Hematopoietic multipotent progenitor cell treated with erythropoietin and hydrocortisone succinate and interleukin-3 and kit ligand, for 8 days (in vitro differentiated cells): ENCODE data around the gene PIKFYVE.
"Not testable (repeated sequence)": the region's sequence is repeated elsewhere in the genome, so short reads cannot be mapped to it uniquely, and the experiment has no call there.

Experiments used
- DNase-seq: peaks from one replicate; pipeline ENCODE4 v3.0.0-alpha.2; 2015

Gene PIKFYVE, protein sequence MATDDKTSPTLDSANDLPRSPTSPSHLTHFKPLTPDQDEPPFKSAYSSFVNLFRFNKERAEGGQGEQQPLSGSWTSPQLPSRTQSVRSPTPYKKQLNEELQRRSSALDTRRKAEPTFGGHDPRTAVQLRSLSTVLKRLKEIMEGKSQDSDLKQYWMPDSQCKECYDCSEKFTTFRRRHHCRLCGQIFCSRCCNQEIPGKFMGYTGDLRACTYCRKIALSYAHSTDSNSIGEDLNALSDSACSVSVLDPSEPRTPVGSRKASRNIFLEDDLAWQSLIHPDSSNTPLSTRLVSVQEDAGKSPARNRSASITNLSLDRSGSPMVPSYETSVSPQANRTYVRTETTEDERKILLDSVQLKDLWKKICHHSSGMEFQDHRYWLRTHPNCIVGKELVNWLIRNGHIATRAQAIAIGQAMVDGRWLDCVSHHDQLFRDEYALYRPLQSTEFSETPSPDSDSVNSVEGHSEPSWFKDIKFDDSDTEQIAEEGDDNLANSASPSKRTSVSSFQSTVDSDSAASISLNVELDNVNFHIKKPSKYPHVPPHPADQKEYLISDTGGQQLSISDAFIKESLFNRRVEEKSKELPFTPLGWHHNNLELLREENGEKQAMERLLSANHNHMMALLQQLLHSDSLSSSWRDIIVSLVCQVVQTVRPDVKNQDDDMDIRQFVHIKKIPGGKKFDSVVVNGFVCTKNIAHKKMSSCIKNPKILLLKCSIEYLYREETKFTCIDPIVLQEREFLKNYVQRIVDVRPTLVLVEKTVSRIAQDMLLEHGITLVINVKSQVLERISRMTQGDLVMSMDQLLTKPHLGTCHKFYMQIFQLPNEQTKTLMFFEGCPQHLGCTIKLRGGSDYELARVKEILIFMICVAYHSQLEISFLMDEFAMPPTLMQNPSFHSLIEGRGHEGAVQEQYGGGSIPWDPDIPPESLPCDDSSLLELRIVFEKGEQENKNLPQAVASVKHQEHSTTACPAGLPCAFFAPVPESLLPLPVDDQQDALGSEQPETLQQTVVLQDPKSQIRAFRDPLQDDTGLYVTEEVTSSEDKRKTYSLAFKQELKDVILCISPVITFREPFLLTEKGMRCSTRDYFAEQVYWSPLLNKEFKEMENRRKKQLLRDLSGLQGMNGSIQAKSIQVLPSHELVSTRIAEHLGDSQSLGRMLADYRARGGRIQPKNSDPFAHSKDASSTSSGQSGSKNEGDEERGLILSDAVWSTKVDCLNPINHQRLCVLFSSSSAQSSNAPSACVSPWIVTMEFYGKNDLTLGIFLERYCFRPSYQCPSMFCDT (N-terminal part only)

DNA sequence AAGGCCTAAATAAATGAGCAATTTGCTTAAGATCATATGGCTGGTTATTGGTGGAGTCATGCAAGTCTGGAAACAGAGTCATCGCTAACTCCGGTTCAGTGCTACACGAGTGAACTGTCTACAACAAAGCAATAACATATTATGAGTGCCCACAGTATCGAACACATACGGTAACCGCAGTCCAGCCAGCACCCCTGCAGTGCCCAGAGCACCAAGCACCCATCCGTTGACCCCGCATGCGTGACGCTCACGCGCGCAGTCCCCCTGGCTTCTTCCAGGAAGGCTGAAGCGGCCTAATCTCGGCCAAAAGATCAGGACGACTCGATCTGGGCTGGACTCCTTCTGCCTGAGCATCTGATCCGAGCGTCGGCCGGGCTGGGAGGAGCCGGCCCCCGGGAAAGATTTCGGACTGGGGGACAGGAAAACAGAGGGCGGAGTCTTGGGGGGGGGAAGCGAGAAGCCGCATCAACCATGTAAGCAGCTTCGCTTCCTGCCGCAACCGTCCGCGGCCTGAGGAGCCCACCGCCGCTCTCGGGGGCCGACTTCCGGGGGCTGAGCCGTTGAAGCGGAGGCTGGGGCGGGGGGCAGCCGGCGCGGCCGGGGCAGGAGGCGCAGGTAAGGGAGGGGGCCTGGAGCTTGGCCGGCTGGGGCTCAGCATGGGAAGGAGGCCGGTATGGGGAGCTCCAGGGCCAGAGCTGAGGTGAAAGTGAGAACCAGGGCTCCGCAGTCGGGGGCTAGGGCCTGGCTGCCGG is at the start of gene PIKFYVE:
PIKFYVE (plus strand) TSS at position 455 of the 752 bp plus-strand sequence. CDS start 5,265 bp downstream, outside the sequence.
- DNase-seq: peak; percentile 98

DNA sequence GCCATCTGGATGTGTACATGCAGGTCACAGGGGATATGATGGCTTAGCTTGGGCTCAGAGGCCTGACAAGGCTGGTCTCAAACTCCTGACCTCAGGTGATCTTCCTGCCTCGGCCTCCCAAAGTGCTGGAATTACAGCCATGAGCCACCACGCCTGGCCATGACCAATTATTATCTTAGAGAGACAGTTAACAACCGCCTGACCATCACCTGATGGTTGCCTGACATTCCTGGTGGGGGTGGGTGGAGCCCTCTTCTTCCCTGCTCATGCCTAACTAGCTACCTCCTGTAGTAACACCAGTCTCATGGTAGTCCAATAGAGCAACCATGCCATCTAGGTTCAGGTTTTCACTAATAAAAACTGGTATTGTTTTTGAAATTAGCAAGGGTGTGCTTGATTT is 44.2 kb upstream of the PIKFYVE start:
- not testable (repeated sequence) for DNase-seq

DNA sequence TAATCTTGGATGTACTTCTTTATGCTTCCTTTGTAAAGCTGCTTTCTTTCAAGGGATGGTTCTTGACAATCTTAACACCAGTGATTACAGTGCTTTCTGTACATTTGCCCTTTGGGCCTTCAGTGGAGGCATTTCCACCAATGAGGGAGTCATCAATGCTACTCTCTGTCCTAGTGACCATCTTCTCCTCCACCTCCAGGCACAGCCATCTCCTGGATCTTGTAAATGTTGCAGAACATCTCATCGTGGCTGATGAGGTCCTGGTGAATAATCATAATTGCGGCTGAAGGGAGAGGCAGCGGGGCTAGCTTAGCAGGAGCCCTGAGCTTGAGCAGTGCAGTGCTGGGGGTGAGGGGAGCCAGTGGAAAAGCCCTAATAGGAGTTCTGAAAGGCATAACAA is 43.7 kb upstream of the PIKFYVE start:
- DNase-seq: no peak

DNA sequence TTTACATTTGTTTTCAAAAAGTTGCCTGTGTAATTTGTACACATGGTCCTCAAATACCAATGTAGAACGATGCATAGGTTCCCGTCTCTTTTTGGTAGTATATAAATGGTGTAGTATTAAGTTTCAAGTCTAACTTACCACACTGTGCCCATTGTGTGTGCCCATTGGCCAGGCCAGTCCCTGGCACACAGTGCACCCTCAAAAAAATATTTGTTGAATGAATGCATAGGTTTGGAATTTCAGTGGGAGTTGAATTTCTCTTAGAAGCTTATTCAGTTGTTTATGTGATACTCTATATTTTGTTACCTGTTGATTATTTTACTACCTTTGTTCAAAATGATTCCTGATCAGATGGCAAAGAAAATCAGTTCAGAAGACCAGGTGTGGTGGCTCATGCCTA is 41.3 kb upstream of the PIKFYVE start:
- DNase-seq: no peak

DNA sequence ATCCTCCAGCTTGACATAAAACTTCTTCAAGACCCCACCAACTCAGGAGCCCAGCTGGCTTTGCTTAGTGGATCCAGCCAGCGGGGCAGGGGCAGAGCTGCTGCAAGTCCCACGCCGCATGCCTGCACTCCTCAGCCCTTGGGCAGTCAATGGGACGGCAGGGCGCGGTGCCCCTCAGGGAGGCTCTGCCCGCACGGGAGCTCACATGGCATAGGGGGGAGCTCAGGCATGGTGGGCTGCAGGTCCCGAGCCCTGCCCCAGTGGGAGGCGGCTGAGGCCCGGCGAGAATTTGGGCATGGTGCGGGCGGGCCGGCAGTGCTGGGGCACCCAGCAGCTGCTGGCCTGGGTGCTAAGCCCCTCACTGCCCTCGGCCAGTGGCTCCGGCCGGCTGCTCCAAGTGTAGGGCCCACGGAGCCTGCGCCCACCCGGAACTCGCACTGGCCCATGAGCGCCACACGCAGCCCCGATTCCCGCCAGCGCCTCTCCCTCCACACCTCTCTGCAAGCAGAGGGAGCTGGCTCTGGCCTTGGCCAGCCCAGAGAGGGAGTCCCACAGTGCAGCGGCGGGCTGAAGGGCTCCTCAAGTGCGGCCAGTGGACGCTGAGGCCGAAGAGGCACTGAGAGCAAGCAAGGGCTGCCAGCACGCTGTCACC is 38.3 kb upstream of the PIKFYVE start:
- DNase-seq: no peak

DNA sequence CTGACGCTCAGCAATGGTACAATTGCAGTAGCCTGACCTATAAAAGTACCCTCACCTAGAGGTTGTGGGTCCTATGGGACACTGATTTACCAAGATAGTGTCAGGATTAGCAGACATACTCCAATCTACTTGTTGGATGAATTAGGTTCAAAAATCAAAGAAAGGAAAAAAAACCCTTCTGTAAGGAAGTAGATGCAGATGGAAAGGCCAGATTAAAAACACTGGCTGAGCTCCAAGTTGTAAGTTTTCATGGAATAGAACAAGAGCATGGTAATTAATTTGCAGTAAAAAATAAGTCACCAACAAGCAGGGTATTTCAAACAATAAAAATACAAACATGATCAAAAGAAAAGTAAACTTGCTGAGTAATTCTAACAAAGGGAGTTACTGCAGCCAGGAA is 37.6 kb upstream of the PIKFYVE start:
- no peak for DNase-seq

DNA sequence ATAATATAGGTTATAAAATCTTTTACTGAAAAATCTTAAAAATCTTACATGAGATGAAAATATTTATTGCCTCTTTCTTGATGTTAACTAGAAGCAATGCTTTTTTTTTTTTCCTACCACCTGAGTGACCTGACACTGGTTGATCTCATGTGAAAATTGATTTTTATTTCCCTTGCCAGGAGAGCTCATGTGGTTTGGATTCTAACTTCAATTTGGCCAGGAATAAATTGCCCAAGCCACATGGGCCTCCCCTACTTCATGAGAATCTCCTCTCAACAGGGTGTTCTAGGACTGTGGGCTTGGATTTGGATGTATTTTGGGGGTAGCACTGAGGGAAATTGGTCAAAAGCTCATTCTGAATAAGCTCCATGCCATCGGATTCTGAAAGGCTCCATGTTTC is 31.3 kb upstream of the PIKFYVE start:
- no peak for DNase-seq

DNA sequence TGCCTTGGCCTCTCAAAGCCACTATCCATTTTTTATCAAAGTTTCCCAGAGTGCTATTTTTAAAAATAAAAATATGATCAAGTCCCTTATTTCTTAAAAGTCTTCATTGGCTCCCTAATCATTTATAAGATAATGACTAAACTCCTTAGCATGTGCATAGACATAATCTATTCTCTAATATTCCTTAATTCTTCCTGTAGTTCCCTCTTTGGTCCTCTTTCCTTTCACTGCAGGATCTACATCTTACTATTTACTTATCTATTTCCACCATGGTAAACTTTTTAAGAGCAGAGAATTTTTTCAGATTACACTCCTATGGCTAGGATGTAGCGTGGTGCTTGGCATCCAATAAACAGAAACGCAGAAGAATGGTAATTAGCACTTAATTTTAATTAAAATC is 30.2 kb upstream of the PIKFYVE start:
- DNase-seq: no peak

DNA sequence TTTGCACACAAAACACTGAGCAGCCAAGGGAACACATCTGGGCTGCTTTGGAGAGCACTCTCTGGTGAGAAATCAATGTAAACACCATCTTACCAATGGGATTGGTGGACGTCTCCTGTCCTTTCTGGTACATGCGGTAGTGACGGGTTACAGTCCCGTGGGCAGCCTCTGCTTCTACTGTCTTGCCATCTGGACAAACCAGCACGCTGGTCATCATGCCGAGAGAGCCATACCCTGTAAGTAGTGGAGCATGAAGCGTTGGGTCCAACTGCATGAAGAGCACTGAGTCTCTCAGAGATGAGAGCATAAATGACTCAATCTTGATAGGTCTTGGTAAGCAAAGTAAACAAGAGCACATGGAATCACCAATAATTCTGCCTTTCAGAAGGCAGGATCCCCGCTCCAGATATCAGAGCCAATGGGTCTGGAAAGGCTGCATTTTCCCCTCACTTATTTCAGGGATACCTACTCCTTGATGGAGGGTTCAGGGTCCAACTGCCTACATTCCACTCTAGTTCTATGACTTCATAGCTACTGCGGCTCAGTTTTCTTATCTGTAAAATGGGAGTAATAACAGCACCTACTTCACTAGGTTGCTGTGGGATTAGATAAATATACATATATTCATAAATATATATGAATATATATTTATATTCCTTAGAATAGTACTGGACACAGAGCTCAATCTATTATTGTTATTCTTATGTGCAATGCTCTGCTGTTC is 26.1 kb upstream of the PIKFYVE start:
- no peak for DNase-seq

DNA sequence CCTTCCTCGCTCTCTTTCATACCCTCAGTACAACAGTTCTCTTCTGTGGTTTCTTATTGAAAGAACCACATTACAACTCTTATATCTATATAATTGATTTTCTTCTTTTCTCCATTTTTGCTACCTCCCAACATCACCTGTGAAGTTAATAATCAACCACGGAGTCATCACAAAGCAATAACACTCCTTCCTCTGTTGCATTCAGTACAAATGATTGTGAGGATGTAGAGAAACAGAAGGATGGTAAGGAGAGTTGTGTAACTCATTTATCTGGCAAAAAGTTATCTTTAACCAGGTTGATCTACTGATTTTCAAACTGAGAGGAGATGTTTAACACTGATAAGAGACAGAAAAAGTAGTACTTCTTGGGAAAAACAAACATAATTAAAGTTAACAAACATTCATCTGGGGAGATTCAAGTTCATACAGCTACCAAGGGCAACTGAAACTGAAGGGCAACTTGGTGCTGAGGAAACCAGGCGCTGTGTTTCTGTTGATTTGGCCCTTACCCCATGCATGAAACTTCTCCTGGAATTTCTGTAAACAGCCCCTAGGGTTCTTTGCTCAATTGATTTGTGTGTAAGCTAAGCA is 25.3 kb upstream of the PIKFYVE start:
- no peak for DNase-seq

DNA sequence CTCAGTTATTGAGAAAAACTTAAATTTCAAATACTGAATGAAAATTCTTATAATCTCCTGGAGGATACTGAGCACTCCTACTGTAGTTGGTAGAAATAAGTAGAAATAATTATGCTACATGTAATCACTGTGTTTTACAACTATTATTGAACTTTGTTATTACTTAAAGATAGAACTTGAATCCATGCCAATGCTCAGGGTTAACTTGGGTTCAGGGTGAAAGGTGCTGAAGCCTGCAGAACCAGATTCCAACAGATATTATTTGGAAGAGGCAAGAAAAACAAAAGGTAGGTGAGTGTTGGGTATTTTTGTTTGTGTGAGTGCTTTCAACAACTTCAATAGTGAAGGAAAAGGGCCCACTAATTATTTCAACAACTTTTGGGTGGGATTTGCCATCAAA is 21.6 kb upstream of the PIKFYVE start:
- no peak for DNase-seq

DNA sequence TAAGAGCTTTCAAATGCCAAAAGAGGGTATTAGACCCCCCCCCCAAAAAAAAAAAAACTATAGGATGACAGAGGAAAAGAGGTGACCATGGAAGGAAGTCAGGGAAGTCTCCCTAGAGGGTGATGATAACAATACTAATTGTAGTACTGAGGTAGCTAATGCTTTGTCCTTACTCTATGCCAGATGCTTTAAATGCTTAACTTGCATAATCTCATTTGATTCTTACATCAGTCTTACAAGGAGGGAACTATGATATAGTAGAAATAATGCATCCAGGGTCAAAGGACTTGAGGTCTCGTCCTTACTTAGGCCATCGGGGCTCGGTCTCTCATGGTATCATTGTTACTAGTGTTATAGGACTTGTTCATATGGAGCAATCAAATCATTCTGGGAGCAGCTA is 20.3 kb upstream of the PIKFYVE start:
- no peak for DNase-seq

DNA sequence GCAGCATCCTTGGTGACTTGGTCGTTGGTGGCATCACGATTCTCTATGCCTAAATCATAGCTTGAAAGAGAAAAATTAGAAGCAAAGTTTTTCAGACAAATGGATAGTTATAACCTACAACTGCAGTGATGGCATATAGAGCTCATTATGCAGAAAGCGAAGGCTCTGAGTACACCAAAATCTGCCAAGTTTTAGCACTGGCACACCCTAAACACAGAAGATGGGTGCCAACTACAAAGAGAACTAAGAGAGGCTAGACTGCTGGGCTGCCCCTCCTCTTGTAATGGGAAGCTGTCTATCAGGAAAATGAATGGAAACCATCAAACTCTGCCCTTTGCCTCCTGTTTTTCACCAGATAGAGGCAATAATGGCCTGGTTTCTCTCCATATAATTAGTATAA is 17.5 kb upstream of the PIKFYVE start:
- no peak for DNase-seq

DNA sequence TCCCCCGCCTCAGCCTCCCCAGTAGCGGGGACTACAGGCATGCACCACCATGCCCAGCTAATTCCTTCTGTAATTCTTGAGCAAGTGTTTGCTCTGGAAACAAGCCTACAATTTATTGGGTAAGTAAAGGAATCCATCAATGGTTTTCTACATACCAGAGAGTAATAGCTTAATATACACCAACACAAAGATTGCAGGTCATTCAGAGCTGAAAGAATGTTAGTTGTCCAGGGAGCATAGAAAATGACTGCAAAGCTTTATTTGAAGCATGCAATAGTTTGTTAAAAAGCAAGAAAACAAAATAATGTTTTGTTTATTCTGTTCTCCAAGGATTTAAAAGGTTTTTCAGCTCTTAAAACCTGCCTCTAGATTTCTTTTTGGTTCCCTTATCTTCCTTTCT is 16.8 kb upstream of the PIKFYVE start:
- DNase-seq: no peak

DNA sequence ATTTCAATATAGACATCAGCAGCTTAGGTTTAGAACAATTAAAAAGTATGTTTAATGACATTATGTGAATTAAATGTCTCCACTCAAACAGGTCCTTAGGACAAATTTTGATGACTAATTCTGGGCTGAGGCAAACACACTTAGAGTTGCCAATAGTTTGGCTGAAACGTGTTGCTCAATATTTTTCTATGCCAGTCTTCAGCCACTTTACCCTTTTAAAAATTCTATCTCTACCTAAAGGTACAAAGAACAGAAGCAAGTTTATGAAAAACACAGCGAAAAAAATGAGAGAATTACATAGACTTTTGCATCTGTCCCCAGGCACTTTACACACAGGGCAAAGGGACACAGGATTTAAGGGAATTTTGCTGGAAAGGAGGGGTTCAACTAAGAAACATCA is 15.7 kb upstream of the PIKFYVE start:
- DNase-seq: no peak

DNA sequence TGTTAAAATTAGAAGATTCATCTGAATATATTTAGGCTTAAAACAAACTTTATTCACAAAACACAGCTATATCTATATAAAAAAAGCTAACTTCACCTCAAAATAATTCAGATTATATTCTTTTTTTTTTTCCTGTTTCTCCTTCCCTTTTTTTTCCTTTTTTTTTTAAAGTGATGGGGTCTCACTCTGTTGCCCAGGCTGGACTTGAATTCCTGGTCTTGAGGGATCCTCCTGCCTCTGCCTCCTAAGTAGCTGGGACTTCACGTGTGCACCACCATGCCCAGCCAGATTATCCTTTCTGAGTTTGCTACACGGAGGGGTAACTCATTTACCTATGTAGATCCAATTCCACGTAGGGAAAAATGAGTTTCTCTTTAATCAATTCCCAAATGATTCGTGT is 15.0 kb upstream of the PIKFYVE start:
- no peak for DNase-seq

DNA sequence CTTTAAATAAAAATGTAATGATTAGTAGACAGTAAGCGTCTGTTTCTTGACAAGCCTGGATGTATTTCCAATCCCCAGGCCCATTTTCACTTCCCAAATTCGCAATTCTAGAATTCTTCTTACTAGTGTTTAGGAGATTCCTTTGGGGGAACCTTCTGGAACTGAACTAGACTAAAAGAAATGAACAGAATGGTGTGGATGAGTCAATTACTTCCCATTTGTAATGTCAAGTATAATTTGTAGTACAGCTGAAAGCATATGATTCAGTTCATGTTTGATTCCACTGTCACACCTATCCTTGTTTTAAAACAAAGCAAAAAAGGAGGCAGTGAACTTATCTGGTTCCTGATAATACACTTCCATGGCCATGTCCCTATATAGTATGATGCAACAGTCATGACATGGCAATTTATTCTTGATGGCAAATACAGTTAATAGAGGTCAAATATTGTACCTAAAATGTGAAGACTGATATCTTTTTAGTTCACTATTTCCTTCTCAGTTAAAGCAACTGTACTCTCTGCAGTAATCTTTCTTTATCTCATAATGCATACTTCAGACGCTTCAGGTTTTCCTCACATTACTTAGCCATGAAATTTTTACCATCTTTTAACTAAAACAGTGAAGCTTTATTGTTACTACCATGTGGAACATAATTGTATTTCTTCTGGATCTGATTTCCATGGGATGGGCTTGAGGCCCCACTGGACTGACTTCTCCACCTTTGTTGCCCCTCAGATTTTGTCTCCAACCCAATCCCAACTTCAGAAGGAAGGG is 13.2 kb upstream of the PIKFYVE start:
- peak; percentile 82 for DNase-seq

DNA sequence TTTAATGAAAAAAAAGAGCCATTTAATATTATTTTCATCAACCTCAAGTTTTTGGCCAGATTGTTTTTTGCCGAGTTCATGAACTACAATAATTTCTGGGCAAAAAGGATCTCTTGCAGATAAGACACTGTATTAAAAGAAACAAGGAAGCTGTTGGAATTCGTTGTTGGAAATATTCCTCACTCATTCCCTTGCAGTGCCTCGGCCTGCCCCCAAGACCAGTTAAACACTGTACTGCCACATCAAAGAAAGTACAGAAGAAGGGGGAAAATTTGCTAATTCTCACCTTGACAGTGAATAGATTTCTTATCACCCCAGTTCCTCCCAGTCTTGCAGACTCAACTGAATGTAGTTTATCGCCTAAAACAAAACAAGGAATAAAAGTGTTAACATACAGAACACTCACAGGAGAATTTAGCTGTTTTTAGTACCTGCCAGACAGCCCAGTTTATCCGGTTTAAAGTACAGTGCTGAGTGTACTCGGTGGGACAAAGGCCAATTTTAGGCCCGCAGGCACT is 12.4 kb upstream of the PIKFYVE start:
- DNase-seq: no peak

DNA sequence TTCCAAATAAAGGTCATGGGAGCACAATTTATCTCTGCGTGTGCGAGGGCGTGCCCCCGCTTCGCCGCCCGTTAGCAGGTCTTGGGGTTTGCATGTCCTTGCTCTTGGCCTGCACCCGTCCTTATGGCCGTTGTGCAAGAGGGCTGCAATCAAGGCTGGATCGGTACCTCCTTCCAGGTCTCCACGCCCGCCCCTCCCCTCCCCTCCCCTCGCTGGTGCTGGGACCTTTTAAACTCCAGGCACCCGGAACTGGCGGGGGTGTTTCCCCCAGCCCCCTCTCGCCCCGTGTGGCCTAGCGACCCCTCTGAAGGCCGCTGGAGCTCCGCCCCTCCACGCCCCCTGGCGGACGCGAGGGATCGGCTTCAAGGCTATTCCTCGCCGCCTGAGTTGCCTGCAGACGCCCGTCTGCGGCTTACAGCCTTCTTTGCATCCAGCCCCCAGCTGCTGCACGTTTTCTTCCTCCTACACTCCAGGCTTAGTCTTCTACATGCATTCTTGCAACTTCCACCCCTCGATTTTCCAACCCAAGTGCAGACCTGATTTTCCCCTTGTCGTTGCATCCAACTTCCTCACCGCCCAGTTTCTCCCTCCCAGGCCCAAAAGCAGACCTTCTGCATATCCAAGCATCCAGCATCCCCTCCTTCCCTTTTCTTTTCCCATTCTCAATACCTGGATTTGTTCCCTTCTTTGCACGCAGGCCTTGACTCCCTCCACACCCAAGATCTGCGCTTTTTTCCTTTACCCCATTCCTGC is 11.8 kb upstream of the PIKFYVE start:
- peak; percentile 90 for DNase-seq
